Measurements from ENCODE around the gene PELI2.
"Not testable (repeated sequence)": the region's sequence is repeated elsewhere in the genome, so short reads cannot be mapped to it uniquely, and the experiment has no call there.

Gene PELI2

DNA sequence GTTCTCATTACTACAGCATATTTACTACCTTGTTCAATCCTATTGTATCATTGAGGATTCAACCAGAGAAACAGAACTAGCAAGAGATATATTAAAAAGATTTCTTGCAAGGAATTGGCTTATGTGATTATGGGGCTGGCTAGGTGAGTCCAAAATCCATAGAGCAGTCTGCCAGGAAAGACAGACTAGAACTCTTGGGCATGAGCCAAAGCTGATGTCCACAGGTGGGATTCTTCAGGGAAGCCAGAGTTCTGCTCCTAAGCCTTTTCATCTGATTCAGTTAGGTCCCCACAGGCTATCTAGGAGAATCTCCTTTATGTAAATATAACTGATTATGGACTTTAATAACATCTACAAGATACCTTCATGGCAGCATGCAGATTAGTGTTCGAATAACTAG, 26.0 kb downstream of the PELI2 start:
- DNase-seq: no peak

DNA sequence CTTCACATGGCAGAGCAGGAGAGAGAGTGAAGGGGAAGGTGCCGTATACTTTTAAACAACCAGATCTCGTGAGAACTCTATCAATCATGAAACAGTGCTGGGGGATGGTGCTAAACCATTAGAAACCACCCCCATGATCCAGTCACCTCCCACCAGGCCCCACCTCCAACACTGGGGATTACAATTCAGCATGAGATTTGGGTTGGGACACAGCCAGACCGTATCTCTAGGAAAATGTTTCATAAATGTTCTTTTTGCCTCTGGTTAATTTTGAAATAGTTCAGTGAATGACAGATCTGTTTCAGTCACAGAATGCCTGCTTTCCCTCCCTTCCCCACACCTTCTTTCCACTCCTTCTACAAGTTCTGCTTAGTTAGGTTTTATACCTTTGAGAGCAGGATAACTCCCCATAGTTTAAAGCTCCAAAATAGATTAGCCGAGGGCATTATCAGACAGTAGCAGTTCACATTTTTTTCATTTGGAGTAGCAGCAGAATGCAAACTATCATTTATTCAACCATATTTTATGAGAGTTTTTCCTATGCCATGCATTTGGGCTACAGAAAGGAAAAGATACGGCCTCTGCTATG, 27.1 kb downstream of the PELI2 start:
- DNase-seq: no peak

DNA sequence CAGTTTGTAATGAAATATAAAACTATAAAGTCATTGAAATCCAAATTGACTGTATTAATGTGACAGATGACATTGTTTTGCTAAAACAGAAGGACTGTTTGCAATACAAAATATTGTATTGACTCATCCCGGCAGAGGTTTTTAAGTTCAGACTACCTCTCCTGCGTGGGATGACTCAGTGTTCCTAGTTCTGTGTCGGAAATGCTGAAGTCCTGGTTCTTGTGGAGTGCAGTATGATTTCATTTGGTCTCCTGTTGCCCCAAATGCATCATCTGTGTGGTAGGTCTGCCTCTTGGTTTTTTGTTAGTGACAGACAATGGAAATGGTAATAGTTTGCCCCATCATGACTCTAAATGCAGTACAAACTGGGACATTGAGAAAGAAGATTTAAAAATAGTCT, 27.8 kb downstream of the PELI2 start:
- peak; percentile 31 for DNase-seq

- DNase-seq: no peak
Observed at GRCh38 chr14:56147449-56147848, 29.2 kb downstream of the PELI2 start.

- DNase-seq: no peak
Observed at GRCh38 chr14:56147986-56148901, 30.0 kb downstream of the PELI2 start.

DNA sequence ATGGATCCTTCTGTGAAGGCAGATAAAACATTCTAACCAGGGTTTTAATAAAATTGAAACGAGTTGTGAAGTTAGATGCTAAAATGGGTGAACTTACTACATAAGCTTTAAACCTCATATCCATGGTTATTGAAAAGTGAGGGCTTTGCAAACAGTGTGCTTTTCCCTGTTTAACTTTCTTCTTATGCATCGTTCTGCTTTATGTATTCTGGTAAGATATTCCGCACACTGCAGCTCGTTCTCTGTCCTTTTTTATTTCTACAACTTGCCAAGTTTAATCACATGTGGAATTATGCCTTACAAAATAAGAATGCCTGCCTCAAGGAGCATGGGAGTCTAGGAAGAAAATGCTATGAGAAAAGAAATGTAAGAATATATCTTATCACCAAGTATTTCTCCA, 30.9 kb downstream of the PELI2 start:
- DNase-seq: no peak

GRCh38 chr14:56149995-56150394, 31.8 kb downstream of the PELI2 start:
- no peak for DNase-seq

DNA sequence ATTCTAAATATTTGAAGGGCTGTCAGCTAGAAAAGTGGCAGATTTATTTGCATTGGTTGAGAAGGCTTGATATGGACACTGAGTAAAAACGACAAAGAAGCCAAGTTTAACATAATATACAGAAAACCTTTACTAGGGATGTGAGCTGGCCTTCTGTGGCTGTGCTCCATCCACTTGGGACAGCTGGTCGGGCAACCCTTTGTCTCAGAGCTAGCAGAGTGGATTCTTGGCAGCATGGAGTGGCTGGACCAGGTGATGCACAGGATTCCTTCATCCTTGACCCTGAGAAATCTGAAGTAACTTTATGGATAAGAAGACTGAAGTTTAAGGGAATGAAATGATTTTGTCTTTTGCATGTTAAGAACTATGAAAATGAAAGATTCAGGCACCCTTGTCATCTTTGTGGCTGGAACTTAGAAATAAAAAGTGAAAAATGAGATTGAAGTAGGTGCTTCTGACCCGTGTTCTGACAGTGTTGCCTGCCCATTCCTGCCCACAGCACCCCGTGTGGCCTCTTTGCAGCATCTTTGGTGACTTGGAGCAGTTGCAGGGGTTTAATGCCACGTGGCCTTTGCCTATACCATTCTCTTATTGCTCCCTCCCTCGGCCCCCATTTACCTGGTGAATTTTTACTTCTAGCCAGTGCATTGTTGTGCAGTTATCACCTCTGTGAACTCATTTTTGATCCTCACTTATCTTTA, 32.6 kb downstream of the PELI2 start:
- DNase-seq: no peak

GRCh38 chr14:56152221-56152620, 34.0 kb downstream of the PELI2 start:
- DNase-seq: no peak

DNA sequence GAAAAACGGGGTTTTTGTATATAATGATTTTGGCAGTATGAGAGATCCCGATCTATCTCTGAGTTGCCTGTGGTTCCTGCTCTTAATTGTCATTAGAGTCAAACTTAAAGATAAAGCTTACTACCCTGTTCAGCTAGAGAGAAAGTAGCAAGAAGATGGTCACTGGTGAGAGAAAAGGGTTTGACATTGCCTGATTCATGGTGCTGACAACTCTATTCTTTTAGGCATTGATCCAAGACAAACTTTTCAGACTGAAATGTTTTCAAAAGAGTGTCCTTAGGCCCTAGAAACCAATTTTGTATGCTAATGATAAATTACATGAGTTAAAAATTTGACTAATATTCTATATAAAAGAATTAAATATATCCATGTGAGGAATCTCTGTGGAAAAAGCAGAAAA, 35.1 kb downstream of the PELI2 start:
- no peak for DNase-seq

DNA sequence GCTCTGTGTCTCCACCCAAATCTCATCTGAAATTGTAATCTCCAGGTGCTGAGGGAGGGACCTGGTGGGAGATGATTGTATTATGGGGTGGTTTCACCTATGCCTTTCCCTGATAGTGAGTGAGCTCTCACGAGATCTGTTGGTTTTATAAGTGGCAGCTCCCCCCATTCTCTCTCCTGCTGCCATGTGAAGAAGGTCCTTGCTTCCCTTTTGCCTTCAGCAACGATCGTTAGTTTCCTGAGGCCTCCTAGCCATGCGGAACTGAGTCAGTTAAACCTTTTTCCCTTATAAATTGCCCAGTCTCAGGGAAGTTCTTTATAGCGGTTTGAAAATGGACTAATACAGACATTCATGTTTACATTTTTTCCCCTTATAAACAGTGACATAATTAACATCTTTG, 36.1 kb downstream of the PELI2 start:
- no peak for DNase-seq

DNA sequence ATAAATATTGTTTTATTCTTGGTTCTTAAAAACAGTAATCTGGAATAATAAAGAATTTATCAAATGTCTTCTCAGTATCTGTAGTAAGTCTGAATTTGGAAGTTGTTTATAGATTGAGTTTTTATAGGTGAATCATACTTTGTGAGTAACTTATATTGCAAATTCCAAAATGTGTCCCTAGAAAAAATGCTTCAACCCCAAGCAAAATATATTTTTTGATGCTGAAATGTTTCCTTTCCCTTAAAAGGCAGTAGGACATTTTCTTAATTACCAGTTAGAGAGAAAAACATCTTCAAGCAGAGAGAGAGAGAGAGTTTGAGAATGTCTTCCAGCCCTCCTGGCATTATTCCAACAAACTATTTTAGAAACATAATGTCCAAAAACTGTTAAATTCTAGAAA, 37.9 kb downstream of the PELI2 start:
- DNase-seq: no peak

DNA sequence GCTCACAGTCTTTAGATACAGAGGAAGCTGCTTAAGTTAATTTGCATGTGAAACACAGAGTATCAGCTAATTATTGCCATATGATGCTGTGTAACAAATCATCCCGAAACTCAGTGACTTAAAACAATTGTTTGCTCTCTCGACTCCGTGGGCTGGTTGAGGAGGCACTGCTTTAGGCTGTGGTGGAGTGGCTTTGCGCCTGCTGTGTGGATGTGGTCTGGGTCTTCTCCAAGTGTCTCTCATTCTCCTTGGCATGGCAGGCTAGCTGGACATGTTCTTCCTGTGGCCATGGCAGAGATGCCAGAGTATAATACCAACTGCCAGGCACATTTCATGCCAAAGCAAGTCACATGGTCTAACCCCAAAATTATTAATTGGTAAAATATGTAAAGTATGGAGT, 40.9 kb downstream of the PELI2 start:
- no peak for DNase-seq

DNA sequence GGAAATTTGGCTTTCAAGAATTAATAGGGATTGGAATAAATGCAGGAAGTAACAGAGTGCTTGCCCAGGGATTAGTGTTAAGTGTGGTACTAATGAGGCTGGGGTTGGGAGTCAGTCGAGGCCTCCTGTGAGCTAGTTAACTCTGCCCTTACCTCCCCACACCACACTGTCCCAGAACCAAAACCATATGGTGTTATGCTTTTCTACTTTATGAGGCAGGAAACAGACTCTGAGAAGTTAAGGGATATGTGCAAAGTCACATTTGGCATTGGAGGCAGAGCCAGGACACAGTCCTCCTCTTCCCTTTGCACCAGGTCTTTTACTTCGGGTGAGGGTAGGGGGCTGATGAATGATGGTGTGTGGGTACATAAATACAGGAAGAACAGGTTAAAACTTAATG, 41.9 kb downstream of the PELI2 start:
- peak; percentile 50 for DNase-seq

DNA sequence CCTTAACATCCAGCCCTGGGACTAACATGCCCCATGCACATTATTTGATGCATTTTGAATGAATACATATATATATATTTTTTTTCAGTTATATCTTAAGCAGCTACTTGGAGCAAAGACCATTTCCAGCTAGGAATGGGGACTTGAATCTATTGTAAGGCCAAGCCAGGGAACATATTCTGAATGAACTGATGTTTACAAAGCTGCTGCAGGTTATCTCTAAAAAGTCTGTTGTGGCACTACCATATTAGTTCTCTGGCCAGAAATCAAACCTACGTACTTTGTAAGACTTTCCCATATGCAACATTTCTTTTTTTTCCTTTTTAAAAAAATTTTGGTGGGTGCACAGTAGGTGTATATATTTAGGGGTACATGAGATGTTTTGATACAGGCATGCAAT, 43.4 kb downstream of the PELI2 start:
- no peak for DNase-seq

- no peak for DNase-seq
Observed at GRCh38 chr14:56162476-56162875, 44.3 kb downstream of the PELI2 start.

DNA sequence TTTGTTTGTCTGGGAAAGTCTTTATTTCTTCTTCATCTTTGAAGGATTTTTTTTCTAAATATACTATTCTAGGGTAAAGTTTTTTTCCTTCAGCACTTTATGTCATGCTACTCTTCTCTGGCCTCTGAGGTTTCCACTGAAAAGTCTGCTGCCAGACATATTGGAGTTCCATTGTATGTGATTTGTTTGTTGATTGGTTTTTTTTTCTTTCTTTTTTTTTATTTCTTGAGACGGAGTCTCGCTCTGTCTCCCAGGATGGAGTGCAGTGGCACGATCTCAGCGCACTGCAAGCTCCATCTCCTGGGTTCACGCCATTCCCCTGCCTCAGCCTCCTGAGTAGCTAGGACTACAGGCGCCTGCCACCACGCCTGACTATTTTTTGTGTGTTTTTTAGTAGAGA, 48.4 kb downstream of the PELI2 start:
- not testable (repeated sequence) for DNase-seq

DNA sequence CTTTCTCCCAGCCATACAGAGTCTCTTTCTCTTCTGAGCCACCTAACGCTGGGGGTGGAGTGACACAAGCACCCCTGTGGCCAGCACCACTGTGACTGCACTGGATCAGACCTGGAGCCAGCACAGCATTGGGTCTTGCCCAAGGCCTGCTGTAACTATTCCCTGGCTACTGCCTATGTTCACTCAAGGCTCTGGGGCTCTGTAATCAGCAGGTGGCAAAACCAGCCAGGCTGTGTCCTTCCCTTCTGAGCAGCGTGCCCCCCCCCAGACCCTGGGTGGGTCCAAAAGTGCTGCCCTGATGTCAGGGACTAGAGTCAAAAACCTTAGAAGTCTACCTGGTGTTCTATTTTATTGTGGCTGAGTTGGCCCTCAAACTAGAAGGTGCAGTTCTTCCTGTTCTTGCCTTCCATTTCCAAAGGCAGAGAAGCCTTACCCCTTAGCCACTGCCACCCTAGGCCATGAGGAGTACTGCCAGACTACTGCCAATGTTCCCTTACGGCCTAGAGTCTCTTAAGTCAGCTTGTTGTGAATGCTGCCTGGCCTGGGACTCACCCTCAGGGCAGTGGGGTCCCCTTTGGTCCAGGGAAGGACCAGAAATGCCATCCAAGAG, 49.9 kb downstream of the PELI2 start:
- DNase-seq: peak; percentile 18

- no peak for DNase-seq
Observed at GRCh38 chr14:56170028-56170427, 51.8 kb downstream of the PELI2 start.

DNA sequence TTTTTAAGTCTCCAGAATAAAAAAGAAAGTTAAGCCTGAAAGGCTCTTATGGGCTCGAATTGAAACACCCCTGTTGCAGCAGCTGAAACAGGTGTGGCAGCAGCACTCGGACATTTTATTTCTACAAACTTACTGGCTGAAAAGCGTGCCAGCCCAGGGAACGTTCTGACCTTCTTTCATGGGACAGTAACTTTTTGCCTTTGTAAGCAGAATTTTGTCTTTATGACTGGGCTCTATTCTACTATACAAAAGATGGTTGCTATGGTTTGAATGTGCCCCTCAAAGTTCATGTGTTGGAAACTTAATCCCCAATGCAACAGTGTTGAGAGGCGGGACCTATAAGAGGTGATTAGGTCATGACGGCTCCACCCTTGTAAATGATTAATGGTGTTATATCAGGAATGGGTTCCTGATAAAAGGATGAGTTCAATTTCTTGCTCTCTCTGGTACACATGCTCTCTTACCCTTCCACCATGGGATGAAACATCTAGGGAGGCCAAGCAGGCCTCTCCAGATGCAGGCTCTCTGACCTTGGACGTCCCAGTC, 52.7 kb downstream of the PELI2 start:
- DNase-seq: peak; percentile 29

GRCh38 chr14:56172074-56172473, 53.9 kb downstream of the PELI2 start:
- no peak for DNase-seq

DNA sequence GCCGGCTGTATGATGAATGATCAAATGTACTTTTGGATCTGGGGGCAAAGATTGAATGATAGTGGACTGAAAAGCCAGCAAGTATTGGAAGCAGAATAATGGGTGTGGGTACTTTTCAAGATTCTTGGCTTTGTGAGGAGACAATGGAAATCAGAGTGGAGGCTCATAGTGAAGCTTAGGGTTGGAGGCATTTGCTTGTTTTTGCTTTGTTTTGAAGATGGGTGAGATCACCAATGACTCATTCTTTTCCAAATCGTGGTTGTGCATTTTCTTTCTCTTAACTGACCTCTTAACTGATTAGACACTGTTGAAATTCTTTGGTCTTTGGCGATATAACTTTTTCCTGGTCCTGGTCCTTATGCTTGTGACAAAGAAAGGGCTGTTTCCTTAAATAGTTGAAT, 54.4 kb downstream of the PELI2 start:
- peak; percentile 65 for DNase-seq

DNA sequence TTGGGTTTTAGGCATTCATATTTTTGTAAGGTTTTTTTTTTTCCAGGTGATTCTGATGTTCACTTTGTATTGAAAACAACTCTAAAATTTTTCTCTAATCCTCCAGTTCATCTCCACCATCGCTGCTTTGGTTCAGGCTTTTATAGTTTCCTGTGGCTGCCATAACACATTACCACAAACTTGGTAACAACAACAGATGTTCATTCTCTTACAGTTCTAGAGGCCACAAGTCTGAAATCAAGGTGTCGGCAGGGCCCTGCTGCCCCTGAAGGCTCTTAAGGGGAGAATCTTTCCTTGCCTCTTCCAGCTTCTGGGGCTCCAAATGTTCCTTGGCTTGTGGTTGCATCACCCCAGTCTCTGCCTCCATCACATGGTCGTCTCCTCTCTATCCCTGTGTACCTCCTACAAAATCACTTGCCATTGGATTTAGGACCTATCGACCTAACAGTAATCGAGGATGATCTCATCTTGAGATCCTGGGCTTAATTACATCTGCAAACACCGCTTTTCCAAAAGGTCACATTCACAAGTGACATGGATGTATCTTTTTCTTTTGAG, 55.2 kb downstream of the PELI2 start:
- DNase-seq: no peak

Measured in DMS53 (cell line).